HG03432 (cell line): ENCODE results near the gene GRPEL2.

Source experiments
- ATAC-seq: cut with Tn5 transposase; IDR thresholded peaks from one replicate; pipeline ENCODE4 v1.9.1; 2021; ENCODE audit warnings: mild to moderate bottlenecking, moderate library complexity; ENCODE audit not compliant: unreplicated experiment

GRPEL2 gene

DNA sequence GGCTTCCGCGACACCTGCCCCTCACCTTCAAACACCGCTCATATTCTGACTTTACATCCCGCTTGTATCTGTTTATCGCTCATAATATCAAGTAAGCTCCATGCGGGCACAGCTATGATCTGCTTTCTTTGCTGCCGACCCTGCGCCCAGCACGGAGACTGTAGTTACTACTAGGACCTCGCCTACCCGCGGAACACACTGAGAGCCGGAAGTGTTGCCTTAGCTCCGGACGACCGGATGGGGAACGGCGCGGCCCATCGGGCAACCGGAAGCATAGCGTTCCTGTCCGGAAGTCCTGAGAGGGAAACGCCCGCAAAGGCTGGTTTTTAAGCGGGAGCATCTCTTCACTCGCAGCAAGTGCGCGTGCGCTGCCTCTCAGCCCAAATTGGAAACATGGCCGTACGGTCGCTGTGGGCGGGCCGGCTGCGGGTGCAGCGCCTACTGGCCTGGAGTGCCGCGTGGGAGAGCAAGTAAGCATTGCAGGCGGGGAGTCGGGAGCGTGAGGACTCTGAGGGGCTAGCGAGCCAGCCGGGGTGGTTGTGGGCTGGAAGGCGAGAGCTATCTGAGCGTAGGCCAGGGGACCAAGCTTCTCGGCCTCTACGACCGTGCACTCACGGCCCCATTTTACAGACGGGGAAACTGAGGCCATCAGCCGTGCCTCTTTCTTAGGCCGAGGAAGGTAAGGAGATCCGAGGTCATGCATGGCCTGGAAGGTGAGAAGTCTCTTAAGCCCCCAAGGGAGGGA is at the start of gene GRPEL2:
TSS of gene GRPEL2 (plus strand) at position 353 of the 745 bp plus-strand sequence. CDS start at position 394, 41 bp downstream.
- ATAC-seq = peak; percentile 98

GRCh38 chr5:149297340-149298025 is 47.8 kb upstream of the GRPEL2 start:
- no peak for ATAC-seq

- no peak for ATAC-seq
These were observed 47.1 kb upstream of the GRPEL2 start for GRCh38 chr5:149298163-149298562.

DNA sequence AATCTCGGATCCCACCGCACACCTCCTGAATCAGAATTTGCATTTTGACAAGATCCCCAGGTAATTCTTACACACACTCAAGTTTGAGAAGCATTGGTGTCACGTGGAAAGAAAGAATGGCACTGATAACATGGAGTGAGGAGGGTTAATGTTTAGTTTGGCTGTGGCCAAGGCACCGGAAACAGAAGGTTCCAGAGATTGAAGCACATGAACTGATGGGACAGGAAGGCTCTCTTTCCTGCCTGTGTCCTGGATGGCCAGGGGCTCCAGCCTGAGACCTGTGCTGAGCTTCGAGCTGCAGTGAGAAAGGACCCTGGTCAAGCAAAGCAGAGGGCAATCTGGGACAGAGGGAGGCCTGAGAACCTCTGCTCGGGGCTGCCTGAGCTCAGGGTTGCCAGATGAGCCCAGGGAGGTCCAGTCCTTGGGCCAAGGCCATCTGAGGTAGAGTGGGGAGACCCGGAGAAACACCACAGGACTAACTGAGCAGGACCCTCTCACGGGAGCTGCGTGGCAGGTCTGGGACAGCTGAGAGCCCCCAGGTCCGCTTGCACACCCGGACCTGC is 46.4 kb upstream of the GRPEL2 start:
- no peak for ATAC-seq

DNA sequence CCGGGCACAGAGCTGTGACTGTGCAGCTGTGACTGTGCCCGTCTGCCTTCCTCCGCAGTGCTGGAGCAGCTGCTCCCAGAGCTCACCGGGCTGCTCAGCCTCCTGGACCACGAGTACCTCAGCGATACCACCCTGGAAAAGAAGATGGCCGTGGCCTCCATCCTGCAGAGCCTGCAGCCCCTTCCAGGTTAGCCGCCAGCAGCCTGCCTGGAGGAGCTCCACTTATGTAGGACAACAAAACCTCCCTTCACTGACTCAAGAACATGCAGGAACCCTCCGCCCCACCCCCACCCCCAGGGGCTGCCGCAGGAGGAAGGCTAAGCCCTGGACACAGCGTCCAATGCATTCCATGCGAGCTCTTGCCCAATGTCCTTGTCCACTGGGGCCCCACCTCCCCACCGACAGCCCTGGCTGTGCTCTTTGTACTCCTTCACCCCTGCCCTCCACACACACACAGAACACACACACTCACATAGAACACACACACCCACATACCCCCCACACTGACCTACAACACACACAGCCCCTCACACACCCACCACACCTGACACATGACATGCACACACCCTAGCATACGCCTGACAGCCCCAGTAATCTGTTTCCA is 45.7 kb upstream of the GRPEL2 start:
- ATAC-seq = no peak

DNA sequence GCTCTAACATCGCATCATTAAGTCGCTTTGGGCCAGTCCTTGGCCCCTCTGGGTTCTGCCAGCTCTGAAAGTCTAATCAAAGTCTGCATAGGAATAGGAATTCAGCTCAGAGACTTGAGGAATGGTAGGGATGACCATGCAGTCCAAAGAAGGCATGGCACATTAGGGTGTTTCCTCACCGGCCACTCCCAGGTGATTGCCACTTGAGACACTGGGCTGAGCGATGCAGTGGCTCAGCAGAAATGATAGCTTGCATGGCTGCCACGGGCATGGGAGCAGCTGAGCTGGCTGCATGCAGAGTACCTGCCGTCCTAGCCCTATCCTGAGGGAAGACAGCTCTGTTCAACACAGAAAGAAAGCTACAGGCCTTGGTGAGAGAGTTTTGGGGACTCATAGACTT is 44.9 kb upstream of the GRPEL2 start:
- ATAC-seq = no peak

GRCh38 chr5:149301049-149301743 is 44.1 kb upstream of the GRPEL2 start:
- no peak for ATAC-seq

DNA sequence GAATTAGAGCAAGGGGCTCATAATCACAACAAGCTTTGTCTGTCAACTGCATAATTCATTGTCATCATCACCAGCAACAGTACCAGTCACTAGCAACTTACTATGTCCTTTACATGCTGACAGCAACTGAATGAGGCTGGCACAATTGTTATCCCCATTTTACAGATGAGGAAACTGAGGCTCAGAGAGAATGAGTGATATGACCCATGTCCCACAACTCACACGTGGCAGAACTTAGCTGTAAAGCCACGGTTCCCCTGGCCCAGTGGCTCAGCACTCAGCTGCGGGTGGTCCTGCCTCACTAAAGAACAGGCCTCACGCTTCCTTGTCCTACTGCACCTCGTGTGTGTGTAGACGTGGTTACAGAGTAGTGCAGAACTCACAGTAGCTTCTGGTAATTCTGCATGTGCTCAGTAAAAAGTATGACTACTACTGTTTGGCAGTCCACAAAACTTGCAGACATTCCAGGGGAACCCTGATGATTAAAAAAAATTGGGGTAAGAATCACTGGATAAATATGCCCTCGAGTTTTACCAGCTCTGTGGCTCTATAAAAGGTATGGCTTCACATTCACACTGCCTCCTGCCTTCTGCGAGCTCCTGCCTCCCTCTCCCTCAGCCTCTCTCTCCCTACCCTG is 43.4 kb upstream of the GRPEL2 start:
- no peak for ATAC-seq

GRCh38 chr5:149302641-149303040 is 42.7 kb upstream of the GRPEL2 start:
- ATAC-seq = no peak

DNA sequence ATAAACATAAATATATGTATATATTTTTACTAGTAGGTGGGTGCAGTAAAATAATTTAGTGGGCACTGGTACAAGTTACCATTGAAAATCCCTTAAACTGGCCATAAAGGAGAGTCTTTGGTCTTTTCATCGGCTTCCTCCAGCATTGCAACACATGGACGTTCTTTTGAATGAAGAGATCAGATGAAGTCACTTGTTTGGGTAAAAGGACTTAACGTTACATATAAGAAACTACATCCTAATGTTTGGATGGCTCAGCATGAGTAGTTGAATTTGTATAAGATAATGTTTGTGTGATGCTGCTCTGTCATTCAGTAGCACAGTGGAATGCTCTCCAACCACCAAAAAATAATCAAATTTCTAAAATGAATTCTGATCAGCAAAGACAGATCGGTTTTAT is 42.1 kb upstream of the GRPEL2 start:
- no peak for ATAC-seq

- ATAC-seq = no peak
These were observed 40.9 kb upstream of the GRPEL2 start for GRCh38 chr5:149304195-149305078.

- ATAC-seq = no peak
These were observed 35.9 kb upstream of the GRPEL2 start for GRCh38 chr5:149309354-149309753.

DNA sequence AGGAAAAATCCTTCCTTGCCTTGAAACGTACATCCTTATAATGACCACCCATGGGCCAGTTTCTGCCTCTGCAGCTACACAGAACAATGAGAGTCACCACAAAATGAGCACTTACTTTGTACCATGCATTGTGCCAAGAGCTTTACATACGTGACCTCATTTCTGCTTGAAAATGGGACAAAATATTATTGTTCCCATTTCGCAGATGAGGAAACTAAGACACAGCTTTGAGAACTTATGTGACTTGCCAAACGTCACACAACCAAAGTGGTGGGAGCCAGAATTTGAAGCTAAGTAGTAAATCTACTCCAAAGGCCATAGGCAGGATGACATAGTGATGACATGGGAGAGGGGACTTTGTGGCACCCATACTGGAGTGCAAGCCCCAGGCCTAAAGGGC is 34.8 kb upstream of the GRPEL2 start:
- no peak for ATAC-seq

- ATAC-seq = no peak
These were observed 34.2 kb upstream of the GRPEL2 start for GRCh38 chr5:149310947-149311658.

- ATAC-seq = no peak
These were observed 32.0 kb upstream of the GRPEL2 start for GRCh38 chr5:149313151-149313841.

GRCh38 chr5:149314571-149315111 is 30.7 kb upstream of the GRPEL2 start:
- no peak for ATAC-seq

DNA sequence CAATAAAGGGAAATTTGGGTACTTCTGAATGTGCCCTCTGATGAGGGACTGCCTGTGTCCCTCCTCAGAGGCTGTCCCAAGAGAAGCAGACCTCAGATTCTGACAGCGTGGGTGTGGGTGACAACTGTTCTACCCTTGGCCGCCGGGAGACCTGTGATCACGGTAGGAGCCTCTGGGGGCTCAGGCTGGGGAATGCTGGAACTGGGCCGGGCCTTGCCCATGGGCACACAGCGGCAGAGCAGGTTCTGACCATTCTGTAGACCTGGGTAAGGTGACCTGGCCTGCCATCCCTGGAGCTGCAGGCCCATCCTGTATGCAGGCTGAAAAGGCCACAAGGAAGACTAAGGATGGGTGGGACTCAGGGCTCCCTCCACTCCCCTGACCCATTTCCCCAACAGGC is 29.5 kb upstream of the GRPEL2 start:
- ATAC-seq = no peak
